Osteoblast (primary cell): ENCODE measurements around the gene ITPR1. TPM values are rescaled to one million over a fixed set of nuclear protein-coding genes. Genes with fewer than 3 reads are reported as not detected.
A peak's percentile ranks its signal among the peaks of the same experiment; 100 is the strongest.

ENCODE experiments used
- DNase-seq: peaks from one replicate; pipeline ENCODE4 v3.0.0; 2011; ENCODE audit warnings: low spot score, mixed read lengths; ENCODE audit not compliant: insufficient read length; ENCODE audit errors: missing footprints
- H2AFZ ChIP-seq: 2 replicates; pipeline ENCODE4 v1.6.0; 2011; ENCODE audit warnings: mild to moderate bottlenecking, low read length
- H3K27ac ChIP-seq: 2 replicates; pipeline ENCODE4 v1.5.1; 2011; ENCODE audit warnings: mild to moderate bottlenecking, low read depth, low read length, moderate library complexity
- H3K27me3 ChIP-seq: 2 replicates; pipeline ENCODE4 v1.6.0; 2012; ENCODE audit warnings: mild to moderate bottlenecking, control low read depth, inconsistent platforms, low read length, moderate library complexity; ENCODE audit not compliant: insufficient read depth
- H3K36me3 ChIP-seq: 2 replicates; pipeline ENCODE4 v1.5.1; 2011; ENCODE audit warnings: mild to moderate bottlenecking, low read length, control low read depth, moderate library complexity; ENCODE audit not compliant: insufficient read depth
- H3K4me1 ChIP-seq: 2 replicates; pipeline ENCODE4 v1.5.1; 2011; ENCODE audit warnings: mild to moderate bottlenecking, low read length, control low read depth, moderate library complexity; ENCODE audit not compliant: insufficient read depth
- H3K4me2 ChIP-seq: 2 replicates; pipeline ENCODE4 v1.6.0; 2011; ENCODE audit warnings: mild to moderate bottlenecking, low read length; ENCODE audit not compliant: insufficient read depth
- H3K4me3 ChIP-seq: fragments of 200-600 bp; sonication (generic); 3 replicates; pipeline ENCODE4 v1.5.1; 2012; ENCODE audit warnings: mild to moderate bottlenecking, low read length, inconsistent platforms; ENCODE audit not compliant: insufficient read depth
- H3K79me2 ChIP-seq: 2 replicates; pipeline ENCODE4 v1.6.0; 2012; ENCODE audit warnings: mild to moderate bottlenecking, low read length, control low read depth, inconsistent platforms; ENCODE audit not compliant: insufficient read depth
- H3K9me3 ChIP-seq: 2 replicates; pipeline ENCODE4 v1.5.1; 2011; ENCODE audit warnings: low read depth, low read length, control low read depth
- H4K20me1 ChIP-seq: 2 replicates; pipeline ENCODE4 v1.6.0; 2012; ENCODE audit warnings: mild to moderate bottlenecking, low read length, control low read depth; ENCODE audit not compliant: insufficient read depth
- CTCF ChIP-seq: IDR thresholded peaks from 2 replicates; pipeline ENCODE4 v1.5.1; 2011; ENCODE audit warnings: mild to moderate bottlenecking, low read depth, low read length, moderate library complexity; ENCODE audit errors: extremely low read depth
- total RNA-seq: library from RNA; depleted of rRNA; stranded (reverse); fragments of >200 nt; gene quantifications from 2 replicates; pipeline ENCODE4 v1.2.3, GENCODE V29; 2012

The ITPR1 gene
- total RNA-seq, 1 donor: 16.6 TPM

DNA sequence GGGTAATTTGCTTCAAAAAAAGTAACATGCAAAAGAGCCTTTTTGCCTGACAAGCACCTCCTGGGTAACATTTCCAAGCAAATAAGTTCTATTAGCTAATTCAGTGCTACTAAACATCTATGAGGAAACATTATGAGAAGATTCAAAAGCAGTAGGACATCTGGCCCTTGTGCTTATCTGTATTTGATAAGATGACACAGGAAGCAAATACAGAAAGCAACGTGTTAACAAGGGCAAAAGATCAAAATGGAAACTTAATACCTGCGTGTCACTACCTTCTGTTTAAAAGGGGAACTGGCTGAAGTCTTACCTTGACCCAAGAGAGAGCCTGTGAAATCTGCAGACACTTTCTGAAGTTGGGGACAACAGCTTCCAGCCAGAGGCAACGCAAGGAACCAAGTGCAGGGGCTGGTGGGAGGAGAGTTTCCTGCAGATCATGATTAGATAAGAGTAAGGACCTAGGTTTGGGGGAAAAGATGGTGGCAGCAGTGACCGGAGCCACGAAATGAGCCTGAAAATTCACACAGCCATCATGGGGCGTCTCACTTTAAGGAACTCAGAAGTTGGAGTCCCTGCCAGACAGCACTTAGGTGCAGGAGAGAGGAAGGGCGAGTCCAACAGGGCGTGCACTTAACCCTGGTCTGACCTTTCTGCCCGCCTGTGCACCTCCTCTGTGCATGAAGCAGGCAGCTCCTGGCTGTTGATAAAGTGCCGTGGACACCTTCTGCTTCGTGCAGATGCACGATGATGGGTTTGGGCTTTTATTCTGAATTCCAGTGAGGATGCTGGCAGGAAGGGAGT is 332.5 kb downstream of the ITPR1 start:
- DNase-seq: peak; percentile 31
- no peak overlapping the region for H3K4me3 ChIP-seq
- no peaks in the 10 kb centered on the region for H4K20me1 ChIP-seq
- H3K27me3 ChIP-seq: no peaks in the 10 kb centered on the region
- no peaks in the 10 kb centered on the region for H3K79me2 ChIP-seq
- H3K4me2 ChIP-seq: no peak overlapping the region
- no peak for TF ChIP-seq CTCF
- H3K9me3 ChIP-seq: no peaks in the 10 kb centered on the region
- H2AFZ ChIP-seq: no peak overlapping the region
- peaks cover 16% of the 10 kb centered on the region for H3K4me1 ChIP-seq
- no peak overlapping the region for H3K27ac ChIP-seq
- H3K36me3 ChIP-seq: no peaks in the 10 kb centered on the region

GRCh38 chr3:4826237-4827100 is 333.3 kb downstream of the ITPR1 start:
- Histone ChIP-seq H3K4me1 (peaks cover 23% of the 10 kb centered on the region), H3K4me2 (no peak overlapping the region), H3K9me3 (no peaks in the 10 kb centered on the region), H3K4me3 (no peak overlapping the region), H3K27me3 (no peaks in the 10 kb centered on the region), H2AFZ (peak overlapping the region; percentile 19), H3K27ac (no peak overlapping the region), H3K79me2 (no peaks in the 10 kb centered on the region), H4K20me1 (no peaks in the 10 kb centered on the region), H3K36me3 (no peaks in the 10 kb centered on the region)
- peak; percentile 65 for DNase-seq
- TF ChIP-seq CTCF: no peak

- Histone ChIP-seq H3K4me1 (peaks cover 29% of the 10 kb centered on the region), H2AFZ (no peak overlapping the region), H3K4me3 (no peak overlapping the region), H4K20me1 (no peaks in the 10 kb centered on the region), H3K9me3 (no peaks in the 10 kb centered on the region), H3K27ac (no peak overlapping the region), H3K27me3 (no peaks in the 10 kb centered on the region), H3K4me2 (no peak overlapping the region), H3K36me3 (no peaks in the 10 kb centered on the region), H3K79me2 (no peaks in the 10 kb centered on the region)
- no peak for DNase-seq
- TF ChIP-seq CTCF: no peak
Measured at GRCh38 chr3:4827767-4828166, 334.6 kb downstream of the ITPR1 start.
